Measurements from ENCODE around the gene RNF14.

Gene RNF14

GRCh38 chr5:141965071-141965470 lies 3.8 kb upstream of the RNF14 start:
- no peak for TF ChIP-seq CTCF (IDR thresholded peaks at IDR 0.05; ENCODE audit: borderline replicate concordance, insufficient read depth, low read depth, low read length)
- H3K4me3 ChIP-seq (ENCODE audit: low read depth, low read length): no peak overlapping the region

- H3K4me3 ChIP-seq (ENCODE audit: low read depth, low read length): no peak overlapping the region
- TF ChIP-seq CTCF (IDR thresholded peaks at IDR 0.05; ENCODE audit: borderline replicate concordance, insufficient read depth, low read depth, low read length): no peak
These were observed 2.5 kb upstream of the RNF14 start for GRCh38 chr5:141966275-141966962.

- no peak overlapping the region for H3K4me3 ChIP-seq (ENCODE audit: low read depth, low read length)
- no peak for TF ChIP-seq CTCF (IDR thresholded peaks at IDR 0.05; ENCODE audit: borderline replicate concordance, insufficient read depth, low read depth, low read length)
These were observed 2.0 kb upstream of the RNF14 start for GRCh38 chr5:141966963-141967333.

GRCh38 chr5:141969783-141970771 lies 1.2 kb downstream of the RNF14 start:
- peak overlapping the region; percentile 79 for H3K4me3 ChIP-seq (ENCODE audit: low read depth, low read length)
- no peak for TF ChIP-seq CTCF (IDR thresholded peaks at IDR 0.05; ENCODE audit: borderline replicate concordance, insufficient read depth, low read depth, low read length)

GRCh38 chr5:141973871-141974595 lies 5.1 kb downstream of the RNF14 start:
- TF ChIP-seq CTCF (IDR thresholded peaks at IDR 0.05; ENCODE audit: borderline replicate concordance, insufficient read depth, low read depth, low read length): no peak
- H3K4me3 ChIP-seq (ENCODE audit: low read depth, low read length): no peak overlapping the region

GRCh38 chr5:141976176-141976575 lies 7.3 kb downstream of the RNF14 start:
- no peak overlapping the region for H3K4me3 ChIP-seq (ENCODE audit: low read depth, low read length)
- no peak for TF ChIP-seq CTCF (IDR thresholded peaks at IDR 0.05; ENCODE audit: borderline replicate concordance, insufficient read depth, low read depth, low read length)

Measured in GM12875 (cell line).